PC-9 (cell line): ENCODE measurements around the gene TP53I13. TPM values are rescaled to one million over a fixed set of nuclear protein-coding genes. Genes with fewer than 3 reads are reported as not detected.

Experiments
- BruUV-seq: library from RNA; stranded (reverse); fragments of 400-500 nt; replicated peaks from 2 replicates; lab custom pipeline; 2021; lab: Mats Ljungman, UMichigan
- CTCF ChIA-PET: fragments of 300-600 bp; sonication (Branson Sonifier 250); formaldehyde crosslinking; loops from one replicate; lab custom pipeline; 2022; ENCODE audit warnings: antibody characterized with exemption; lab: Charles Lee
- POLR2A ChIA-PET: fragments of 300-600 bp; sonication (Branson Sonifier 250); formaldehyde crosslinking; loops from one replicate; lab custom pipeline; 2022; ENCODE audit warnings: antibody characterized with exemption; ENCODE audit not compliant: unreplicated experiment; lab: Charles Lee
- DNase-seq, 2 experiments: peaks; one replicate each; pipeline versions ENCODE4 v3.0.0 to v3.0.0-alpha.2; 2015 to 2022; ENCODE audit warnings: mixed read lengths in 1 of 2
- H2AFZ ChIP-seq: fragments of 200-600 bp; sonication (generic); 2 replicates; pipeline ENCODE4 v1.8.1; 2017; ENCODE audit warnings: antibody characterized with exemption
- H3F3A ChIP-seq: fragments of 200-600 bp; sonication (generic); 2 replicates; pipeline ENCODE4 v1.8.1; 2017; ENCODE audit warnings: antibody characterized with exemption, mild to moderate bottlenecking, low read depth; ENCODE audit not compliant: insufficient read depth
- H3K27ac ChIP-seq: fragments of 200-600 bp; sonication (generic); 2 replicates; pipeline ENCODE4 v1.6.1; 2016; ENCODE audit warnings: mixed run types
- H3K27me3 ChIP-seq: fragments of 200-600 bp; sonication (generic); 2 replicates; pipeline ENCODE4 v1.6.1; 2016; ENCODE audit warnings: low read depth, mixed run types; ENCODE audit not compliant: insufficient read depth
- H3K36me3 ChIP-seq: fragments of 200-600 bp; sonication (generic); 2 replicates; pipeline ENCODE4 v1.6.1; 2016; ENCODE audit warnings: low read depth, mixed run types
- H3K4me1 ChIP-seq: fragments of 200-600 bp; sonication (generic); replicated peaks from 2 replicates; pipeline ENCODE4 v1.6.1; 2016; ENCODE audit warnings: mixed run types; ENCODE audit not compliant: insufficient read depth
- H3K4me2 ChIP-seq: fragments of 200-600 bp; sonication (generic); 2 replicates; pipeline ENCODE4 v1.6.1; 2017; ENCODE audit warnings: mixed run types
- H3K4me3 ChIP-seq: fragments of 200-600 bp; sonication (generic); 2 replicates; pipeline ENCODE4 v1.6.1; 2016; ENCODE audit warnings: mixed run types
- H3K79me2 ChIP-seq: fragments of 200-600 bp; sonication (generic); 2 replicates; pipeline ENCODE4 v1.6.1; 2017; ENCODE audit warnings: low read depth, mixed run types
- H3K9me2 ChIP-seq: fragments of 200-600 bp; sonication (generic); 2 replicates; pipeline ENCODE4 v1.8.1; 2017; ENCODE audit warnings: mild to moderate bottlenecking; ENCODE audit not compliant: insufficient read depth
- H3K9me3 ChIP-seq: fragments of 200-600 bp; sonication (generic); 2 replicates; pipeline ENCODE4 v1.8.1; 2016; ENCODE audit warnings: low read depth; ENCODE audit not compliant: insufficient read depth
- H4K20me1 ChIP-seq: fragments of 200-600 bp; sonication (generic); 2 replicates; pipeline ENCODE4 v1.8.1; 2017; ENCODE audit not compliant: insufficient read depth
- CTCF ChIP-seq: fragments of 200-600 bp; sonication (generic); conservative IDR thresholded peaks from 2 replicates; pipeline ENCODE4 v1.6.1; 2017; ENCODE audit warnings: mixed run types, antibody characterized with exemption, mild to moderate bottlenecking, moderate library complexity
- EZH2 ChIP-seq: fragments of 200-600 bp; sonication (generic); IDR thresholded peaks from 2 replicates; pipeline ENCODE4 v1.8.0; 2017; ENCODE audit warnings: antibody characterized with exemption, low read depth
- intact Hi-C: fragments of 100-400 bp; cut with micrococcal nuclease; formaldehyde crosslinking; loops from one replicate; pipeline ENCODE4 v1.10.0; 2022; ENCODE audit not compliant: unreplicated experiment
- total RNA-seq: library from RNA; stranded (reverse); gene quantifications from 2 replicates; pipeline ENCODE4 v1.2.3, GENCODE V29; 2021

Gene TP53I13
- total RNA-seq, 1 experiment from 2014 or later: 46.9 TPM

DNA sequence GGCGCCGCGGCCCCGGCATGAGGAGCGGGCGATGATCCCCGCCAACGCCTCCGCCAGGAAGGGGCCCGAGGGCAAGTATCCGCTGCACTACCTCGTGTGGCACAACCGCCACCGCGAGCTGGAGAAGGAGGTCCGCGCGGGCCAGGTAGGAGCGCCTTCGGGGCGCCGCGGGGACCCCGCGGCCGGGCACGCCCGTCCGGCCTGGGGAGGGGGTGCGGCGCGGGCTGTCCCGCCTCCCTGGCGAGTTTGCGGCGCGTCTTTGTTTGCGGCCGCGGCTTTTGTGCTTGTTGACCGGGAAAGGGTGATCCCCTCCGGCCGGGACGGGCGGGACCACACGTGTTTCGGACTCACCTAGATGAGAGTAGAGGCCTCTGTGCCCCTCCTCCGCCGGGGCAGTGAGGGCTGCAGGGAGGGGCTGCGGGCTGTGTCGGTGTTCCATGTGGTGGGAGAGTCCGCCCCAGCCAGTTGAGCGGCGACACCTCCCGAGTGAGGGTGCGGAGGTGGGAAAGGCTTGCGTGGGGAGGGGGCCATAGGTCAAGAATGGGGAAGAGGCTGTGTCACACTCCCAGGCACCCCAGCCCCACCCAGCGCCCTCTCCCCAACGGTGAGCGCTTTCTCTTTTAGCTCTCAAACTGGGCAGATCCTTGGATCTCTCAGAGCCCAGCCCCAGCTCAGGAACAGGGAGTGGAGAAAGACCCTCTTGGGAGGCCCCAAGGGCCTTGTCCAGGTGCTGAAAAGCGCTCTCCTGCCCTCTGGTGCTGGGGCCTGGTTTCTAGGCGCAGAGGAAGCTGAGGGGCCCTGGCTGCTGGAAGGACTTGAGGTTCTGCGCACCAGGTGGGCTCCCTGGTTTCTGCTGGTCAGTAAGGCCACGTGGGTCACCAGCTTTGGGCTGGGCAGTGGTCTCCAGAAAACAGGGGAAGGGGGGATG is 25.4 kb downstream of the TP53I13 start:
- ChIA-PET POLR2A (interaction anchor here (0.6 to 1.0 kb wide), 3 partner anchors 25 to 47 kb away, joined by 3 to 5 read pairs (median 4); no protein-coding TSS in a partner anchor), CTCF (interaction anchor here (0.8 kb wide), 1 partner anchor 31 kb away, joined by 3 read pairs; no protein-coding TSS in a partner anchor)
- peak in 1 of 2 experiments; percentile 43 for DNase-seq
- H3K4me3 ChIP-seq: peak overlapping the region; percentile 72
- no peaks in the 10 kb centered on the region for H3K9me3 ChIP-seq
- H3F3A ChIP-seq: peaks cover 30% of the 10 kb centered on the region
- H3K36me3 ChIP-seq: no peaks in the 10 kb centered on the region
- TSS peak; percentile 19 for BruUV-seq
- peaks cover 36% of the 10 kb centered on the region for H3K4me1 ChIP-seq
- no peak for TF ChIP-seq EZH2
- no peak; the same call in 1 of the 2 replicates for TF ChIP-seq CTCF
- H3K9me2 ChIP-seq: no peaks in the 10 kb centered on the region
- H3K27me3 ChIP-seq: no peaks in the 10 kb centered on the region
- H3K79me2 ChIP-seq: peaks cover 38% of the 10 kb centered on the region
- H3K4me2 ChIP-seq: peak overlapping the region; percentile 91
- H3K27ac ChIP-seq: peak overlapping the region; percentile 52
- H4K20me1 ChIP-seq: no peaks in the 10 kb centered on the region; the same call in none of the 2 replicates
- intact Hi-C loops: loop anchor here (1.0 to 5.0 kb wide), 2 partner anchors 45 to 193 kb away; no protein-coding TSS in a partner anchor
- peak overlapping the region; percentile 77 for H2AFZ ChIP-seq

DNA sequence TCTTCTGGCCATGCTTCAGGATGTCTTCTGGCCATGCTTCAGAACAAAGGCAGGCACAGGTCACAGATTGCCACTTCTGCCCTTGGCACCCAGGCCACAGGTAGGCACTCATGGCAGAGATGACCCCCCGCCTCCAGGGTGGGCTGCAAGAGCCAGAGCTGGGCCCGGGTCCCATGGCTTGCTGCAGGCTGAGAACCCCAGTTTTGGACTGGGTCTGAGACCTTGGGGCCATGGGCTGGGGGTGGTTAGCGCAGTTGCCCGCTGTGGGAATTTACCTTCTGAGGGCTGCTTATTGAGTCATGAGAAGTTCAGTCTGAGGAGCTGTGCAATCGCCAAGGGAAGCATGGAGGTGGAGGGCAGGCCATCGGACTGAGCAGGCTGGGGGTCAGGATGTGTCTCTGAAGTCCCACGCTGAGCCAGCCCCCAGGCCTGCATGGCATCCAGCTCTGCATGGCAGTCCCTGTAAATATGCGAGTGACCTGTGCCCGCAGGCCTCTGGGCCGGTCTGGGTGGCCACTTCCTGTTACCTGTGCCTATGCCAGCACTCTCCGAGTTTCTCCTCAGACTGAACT is 26.1 kb downstream of the TP53I13 start:
- Histone ChIP-seq H3K36me3 (no peaks in the 10 kb centered on the region), H3K9me3 (no peaks in the 10 kb centered on the region), H3K27ac (peak overlapping the region; percentile 52), H3K4me2 (peak overlapping the region; percentile 91), H3K4me1 (peaks cover 36% of the 10 kb centered on the region), H3K9me2 (no peaks in the 10 kb centered on the region), H3K79me2 (peaks cover 37% of the 10 kb centered on the region), H3K4me3 (peak overlapping the region; percentile 72), H4K20me1 (no peaks in the 10 kb centered on the region; the same call in none of the 2 replicates), H3F3A (peaks cover 30% of the 10 kb centered on the region), H3K27me3 (no peaks in the 10 kb centered on the region), H2AFZ (peak overlapping the region; percentile 77)
- intact Hi-C loops: loop anchor here (1.0 to 5.0 kb wide), 2 partner anchors 45 to 193 kb away; no protein-coding TSS in a partner anchor
- POLR2A ChIA-PET: interaction anchor here (0.6 to 1.0 kb wide), 2 partner anchors 25 to 30 kb away, joined by 3 to 4 read pairs; no protein-coding TSS in a partner anchor
- no peak for DNase-seq
- TF ChIP-seq CTCF (no peak), EZH2 (no peak)
- BruUV-seq: no TSS peak
- CTCF ChIA-PET: interaction anchor here (0.8 kb wide), 1 partner anchor 31 kb away, joined by 3 read pairs; no protein-coding TSS in a partner anchor
